ENCODE data around the gene MAFF.
"Not testable (repeated sequence)": the region's sequence is repeated elsewhere in the genome, so short reads cannot be mapped to it uniquely, and the experiment has no call there.

Gene MAFF

GRCh38 chr22:38175206-38176118 lies 26.3 kb upstream of the MAFF start:
- peaks cover 75% of the 10 kb centered on the region for H3K4me1 Mint-ChIP-seq
- H3K27me3 Mint-ChIP-seq (ENCODE audit: low read depth, poor library complexity), result no peaks in the 10 kb centered on the region
- no peaks in the 10 kb centered on the region for H3K36me3 Mint-ChIP-seq (ENCODE audit: low read depth)
- TF ChIP-seq CTCF (IDR thresholded peaks at IDR 0.05), result no peak
- no peak for DNase-seq
- peak overlapping the region; percentile 23 for H3K27ac Mint-ChIP-seq
- H3K9me3 Mint-ChIP-seq, result no peaks in the 10 kb centered on the region
- no peak overlapping the region for H3K4me3 Mint-ChIP-seq

GRCh38 chr22:38176170-38176741 lies 25.5 kb upstream of the MAFF start:
- H3K4me3 Mint-ChIP-seq, result no peak overlapping the region
- H3K9me3 Mint-ChIP-seq, result no peaks in the 10 kb centered on the region
- H3K27ac Mint-ChIP-seq, result no peak overlapping the region
- peaks cover 80% of the 10 kb centered on the region for H3K4me1 Mint-ChIP-seq
- TF ChIP-seq CTCF (IDR thresholded peaks at IDR 0.05), result no peak
- no peaks in the 10 kb centered on the region for H3K36me3 Mint-ChIP-seq (ENCODE audit: low read depth)
- H3K27me3 Mint-ChIP-seq (ENCODE audit: low read depth, poor library complexity), result no peaks in the 10 kb centered on the region
- DNase-seq, result no peak

- no peak for TF ChIP-seq CTCF (IDR thresholded peaks at IDR 0.05)
- Mint-ChIP-seq H3K4me1 (peaks cover 84% of the 10 kb centered on the region), H3K4me3 (no peak overlapping the region), H3K27me3 (ENCODE audit: low read depth, poor library complexity) (no peaks in the 10 kb centered on the region), H3K27ac (peak overlapping the region; percentile 77), H3K9me3 (no peaks in the 10 kb centered on the region), H3K36me3 (ENCODE audit: low read depth) (no peaks in the 10 kb centered on the region)
- DNase-seq, result no peak
Measured at GRCh38 chr22:38177044-38177443, 24.8 kb upstream of the MAFF start.

GRCh38 chr22:38177571-38177925 lies 24.2 kb upstream of the MAFF start:
- not testable (repeated sequence) for H3K36me3 Mint-ChIP-seq (ENCODE audit: low read depth); DNase-seq; H3K27me3 Mint-ChIP-seq (ENCODE audit: low read depth, poor library complexity); H3K4me3 Mint-ChIP-seq; H3K9me3 Mint-ChIP-seq
- Mint-ChIP-seq H3K4me1 (peaks cover 80% of the 10 kb centered on the region), H3K27ac (peak overlapping the region; percentile 83)

GRCh38 chr22:38177926-38178604 lies 23.7 kb upstream of the MAFF start:
- Mint-ChIP-seq H3K9me3 (no peaks in the 10 kb centered on the region), H3K27ac (peak overlapping the region; percentile 83), H3K4me1 (peaks cover 75% of the 10 kb centered on the region), H3K36me3 (ENCODE audit: low read depth) (no peaks in the 10 kb centered on the region), H3K27me3 (ENCODE audit: low read depth, poor library complexity) (no peaks in the 10 kb centered on the region), H3K4me3 (no peak overlapping the region)
- no peak for DNase-seq
- TF ChIP-seq CTCF (IDR thresholded peaks at IDR 0.05), result no peak

- H3K36me3 Mint-ChIP-seq (ENCODE audit: low read depth); H3K9me3 Mint-ChIP-seq; H3K27me3 Mint-ChIP-seq (ENCODE audit: low read depth, poor library complexity); H3K4me3 Mint-ChIP-seq; DNase-seq; H3K27ac Mint-ChIP-seq: not testable (repeated sequence)
- H3K4me1 Mint-ChIP-seq, result peaks cover 73% of the 10 kb centered on the region
Measured at GRCh38 chr22:38178605-38178937, 23.2 kb upstream of the MAFF start.

Data from nephron progenitor cell (in vitro differentiated cells).